GM10266 (cell line): ENCODE data around the gene ATM.

ENCODE experiments used
- DNase-seq: peaks from one replicate; pipeline ENCODE4 v3.0.0; 2012; ENCODE audit errors: extremely low spot score
- TF ChIP-seq, protein P1 (sequence below): IDR thresholded peaks from 2 replicates; pipeline ENCODE4 v1.5.1; 2012; ENCODE audit warnings: mild to moderate bottlenecking, low read depth; ENCODE audit not compliant: control insufficient read depth, insufficient read depth; ENCODE audit errors: missing control alignments

Gene ATM

DNA sequence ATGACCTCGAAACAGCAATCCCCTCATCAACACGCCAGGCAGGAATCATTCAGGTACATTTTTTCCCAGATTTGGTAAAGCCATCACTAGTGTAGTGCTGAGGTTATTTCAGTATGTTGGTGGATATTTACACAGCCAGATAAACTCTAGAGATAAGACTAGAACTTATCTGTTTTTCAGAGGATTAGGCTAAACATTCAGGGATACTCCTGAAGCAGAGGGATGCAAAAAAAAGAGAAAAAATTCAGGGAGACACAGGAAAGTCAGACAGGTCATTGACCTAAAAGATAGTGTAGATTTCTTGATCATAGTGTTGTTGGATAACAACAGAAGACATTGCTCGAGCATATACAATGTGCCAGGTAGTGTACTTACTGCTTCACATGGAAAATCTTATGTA lies 93.2 kb downstream of the ATM start:
- DNase-seq: no peak
- TF ChIP-seq, protein P1, sequence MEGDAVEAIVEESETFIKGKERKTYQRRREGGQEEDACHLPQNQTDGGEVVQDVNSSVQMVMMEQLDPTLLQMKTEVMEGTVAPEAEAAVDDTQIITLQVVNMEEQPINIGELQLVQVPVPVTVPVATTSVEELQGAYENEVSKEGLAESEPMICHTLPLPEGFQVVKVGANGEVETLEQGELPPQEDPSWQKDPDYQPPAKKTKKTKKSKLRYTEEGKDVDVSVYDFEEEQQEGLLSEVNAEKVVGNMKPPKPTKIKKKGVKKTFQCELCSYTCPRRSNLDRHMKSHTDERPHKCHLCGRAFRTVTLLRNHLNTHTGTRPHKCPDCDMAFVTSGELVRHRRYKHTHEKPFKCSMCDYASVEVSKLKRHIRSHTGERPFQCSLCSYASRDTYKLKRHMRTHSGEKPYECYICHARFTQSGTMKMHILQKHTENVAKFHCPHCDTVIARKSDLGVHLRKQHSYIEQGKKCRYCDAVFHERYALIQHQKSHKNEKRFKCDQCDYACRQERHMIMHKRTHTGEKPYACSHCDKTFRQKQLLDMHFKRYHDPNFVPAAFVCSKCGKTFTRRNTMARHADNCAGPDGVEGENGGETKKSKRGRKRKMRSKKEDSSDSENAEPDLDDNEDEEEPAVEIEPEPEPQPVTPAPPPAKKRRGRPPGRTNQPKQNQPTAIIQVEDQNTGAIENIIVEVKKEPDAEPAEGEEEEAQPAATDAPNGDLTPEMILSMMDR: no peak

DNA sequence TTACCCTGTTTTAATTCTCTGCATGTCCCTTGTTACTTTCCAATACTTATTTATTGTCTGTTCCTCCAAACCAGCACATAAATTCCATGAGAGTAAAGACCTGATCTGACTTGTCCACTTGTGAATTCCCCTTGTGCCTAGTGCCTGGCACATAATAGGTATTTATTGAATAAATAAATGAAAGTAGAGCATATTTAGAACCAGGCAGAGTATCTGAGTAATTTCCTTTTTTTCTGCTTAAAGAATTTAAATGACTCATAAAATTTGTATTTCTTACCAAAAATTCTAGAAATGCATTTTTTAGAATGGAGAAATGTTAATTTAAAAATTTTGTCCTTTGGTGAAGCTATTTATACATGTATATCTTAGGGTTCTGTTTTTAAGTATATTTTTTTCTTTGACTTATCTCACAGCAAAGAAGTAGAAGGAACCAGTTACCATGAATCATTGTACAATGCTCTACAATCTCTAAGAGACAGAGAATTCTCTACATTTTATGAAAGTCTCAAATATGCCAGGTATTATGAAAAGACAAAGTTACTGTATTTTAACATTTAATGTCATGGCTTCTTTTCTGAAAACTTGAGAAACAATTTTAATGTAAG lies 96.8 kb downstream of the ATM start:
- no peak for DNase-seq
- TF ChIP-seq, protein P1: no peak

DNA sequence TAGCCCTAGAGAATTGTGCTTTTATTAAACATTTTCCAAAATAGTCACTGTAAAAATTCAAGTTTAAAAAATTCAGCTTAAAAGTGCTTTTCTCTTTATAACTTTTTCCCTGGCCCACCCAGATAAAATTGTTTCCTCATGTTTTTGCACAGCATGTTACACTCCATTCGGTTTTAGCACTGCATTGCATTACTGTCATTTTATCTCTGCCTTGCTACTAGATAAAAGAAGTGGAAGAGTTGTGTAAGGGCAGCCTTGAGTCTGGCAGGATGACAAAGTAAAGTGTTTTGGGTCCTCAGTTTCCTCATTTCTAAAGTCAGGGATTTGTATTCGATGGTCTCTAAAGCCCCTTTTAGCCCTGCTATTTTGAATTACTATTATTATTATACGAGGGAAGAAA lies 99.8 kb downstream of the ATM start:
- no peak for DNase-seq
- TF ChIP-seq, protein P1: no peak

DNA sequence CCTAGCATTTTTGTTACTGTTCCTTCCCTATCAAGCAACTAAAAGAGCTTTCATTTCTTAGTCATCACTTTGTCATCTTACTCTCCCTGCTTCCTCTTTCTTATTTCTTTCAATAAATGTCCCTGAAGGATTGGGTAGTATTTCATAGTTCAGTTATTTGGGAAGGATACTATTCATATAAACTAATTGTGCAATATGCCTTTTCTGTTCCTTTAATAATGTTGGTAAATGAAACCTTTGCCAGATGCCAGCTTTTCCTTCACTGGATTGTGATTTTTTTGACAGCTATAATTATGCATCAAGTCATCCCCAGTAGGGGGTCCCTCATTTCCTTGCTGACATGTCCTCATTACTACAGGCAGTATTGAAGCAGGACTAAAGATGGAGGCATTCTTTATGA lies 101.7 kb downstream of the ATM start:
- TF ChIP-seq, protein P1: no peak
- DNase-seq: no peak

DNA sequence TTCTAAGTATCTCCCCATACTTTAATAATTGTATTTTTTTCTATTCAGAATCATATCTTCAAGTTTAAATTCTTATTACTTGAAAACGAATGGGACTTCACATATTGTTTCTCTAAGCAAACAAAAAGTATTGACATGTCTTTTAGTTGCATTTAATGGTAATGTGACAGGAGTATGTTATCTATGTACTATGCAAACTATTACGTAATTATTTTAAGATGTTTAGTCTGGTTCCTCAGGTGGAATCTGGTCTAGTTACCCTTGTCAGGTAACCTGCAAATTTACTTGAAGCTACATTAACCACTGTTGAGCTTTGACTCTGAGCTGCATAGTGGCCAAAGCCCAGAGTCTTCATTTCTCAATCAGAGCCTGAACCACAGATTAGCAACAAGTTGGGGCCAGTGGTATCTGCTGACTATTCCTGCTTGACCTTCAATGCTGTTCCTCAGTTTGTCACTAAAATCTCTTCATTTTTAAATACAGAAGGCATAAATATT lies 110.6 kb downstream of the ATM start:
- DNase-seq: no peak
- TF ChIP-seq, protein P1: no peak

DNA sequence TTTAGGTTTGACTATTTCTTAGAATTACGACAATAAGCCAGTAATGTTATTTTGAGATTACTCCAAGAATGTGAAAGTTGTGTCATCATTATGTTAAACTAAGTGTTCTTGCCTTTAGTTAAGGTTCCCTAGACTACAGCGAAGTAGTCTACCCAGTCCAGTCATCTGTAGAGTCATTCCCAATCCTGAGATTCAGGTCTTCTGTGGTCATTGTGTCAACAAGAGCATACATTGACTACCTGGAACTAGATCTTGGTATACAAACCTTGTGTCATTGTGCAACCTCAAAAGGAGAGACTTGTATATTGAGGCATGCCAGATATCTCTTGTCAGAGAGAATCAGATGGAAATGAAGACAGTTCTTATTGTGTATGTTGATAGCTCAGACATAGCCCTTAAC lies 115.9 kb downstream of the ATM start:
- DNase-seq: no peak
- TF ChIP-seq, protein P1: no peak

DNA sequence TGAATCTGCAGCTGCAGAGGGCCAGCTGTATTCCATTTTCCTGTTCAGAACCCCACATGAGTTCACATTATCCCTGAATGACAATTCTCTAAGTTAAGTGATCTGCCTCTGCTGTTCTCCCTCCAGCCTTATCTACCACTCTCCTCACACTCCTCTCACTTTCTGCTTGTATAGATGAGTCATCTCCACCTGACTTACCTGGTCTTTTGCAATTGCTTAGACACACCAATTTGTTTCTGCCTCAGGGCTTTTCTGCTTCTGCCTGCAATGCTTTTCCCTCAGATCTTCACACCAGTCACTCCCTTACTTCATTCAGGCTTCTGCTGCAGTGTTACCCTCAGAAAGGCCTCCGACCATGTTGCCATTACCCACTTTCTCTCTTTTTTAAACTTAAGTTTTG lies 118.1 kb downstream of the ATM start:
- no peak for DNase-seq
- TF ChIP-seq, protein P1: no peak
